A673 (cell line): ENCODE data around the gene ABI3.

ENCODE experiments used
- CTCF ChIP-seq: fragments of 300-800, 200-600 bp; sonication (generic); conservative IDR thresholded peaks from 2 replicates; pipeline ENCODE4 v1.5.1; 2017; ENCODE audit warnings: low read depth, mild to moderate bottlenecking, antibody characterized with exemption, low read length, moderate library complexity, mixed read lengths
- EZH2 ChIP-seq: fragments of 200-600 bp; sonication (generic); IDR thresholded peaks from 2 replicates; pipeline ENCODE4 v1.6.1; 2017; ENCODE audit warnings: borderline replicate concordance, low read depth, mild to moderate bottlenecking, mixed read lengths, antibody characterized with exemption, low read length; ENCODE audit not compliant: poor library complexity, severe bottlenecking

DNA sequence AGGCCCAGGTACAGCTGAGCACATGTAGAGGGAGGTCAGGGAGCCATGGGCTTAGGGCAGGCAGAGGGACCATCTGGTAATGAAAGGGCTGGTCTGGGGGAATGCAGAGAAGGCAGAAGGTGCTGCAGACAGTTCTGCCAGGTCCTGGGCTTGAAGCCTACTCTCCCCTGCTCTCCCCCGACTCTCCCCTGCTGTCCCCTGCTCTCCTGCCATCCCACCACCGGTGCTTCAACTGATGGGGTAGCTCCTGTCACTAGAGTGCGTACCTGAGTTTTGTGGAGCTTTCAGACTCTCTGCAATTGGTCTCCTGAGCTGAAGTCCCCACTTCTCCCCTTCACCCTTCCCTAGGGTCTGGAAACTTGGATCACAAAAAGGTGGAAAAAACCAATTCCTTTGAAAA lies 57.4 kb downstream of the ABI3 start:
- TF ChIP-seq EZH2 = no peak
- no peak for TF ChIP-seq CTCF
